ENCODE measurements around the gene KBTBD3. TPM values are rescaled to one million over a fixed set of nuclear protein-coding genes. Genes with fewer than 3 reads are reported as not detected.

Gene KBTBD3
- total RNA-seq, 2 donors from 2014 or later = 5.1 to 10.6 TPM

DNA sequence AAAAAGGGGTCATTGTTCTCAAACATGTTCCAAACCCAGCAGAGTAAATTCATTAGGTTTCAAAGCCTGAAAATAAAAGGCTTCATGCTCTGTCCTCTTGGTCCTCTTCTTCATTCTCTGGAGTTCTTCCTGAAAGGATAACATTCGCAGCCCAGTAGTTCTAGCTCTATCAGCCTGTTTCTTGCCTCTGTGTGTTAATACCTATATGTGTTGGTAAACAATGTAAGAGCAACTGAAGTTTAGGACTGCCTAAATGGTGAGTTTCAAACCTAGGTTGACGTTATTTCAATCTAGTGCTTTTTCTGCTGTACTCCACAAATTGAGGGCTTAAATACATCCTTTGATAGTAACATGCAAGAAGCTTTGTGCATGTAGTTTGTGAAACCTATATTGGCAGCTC, 9.7 kb upstream of the KBTBD3 start:
- Histone ChIP-seq H3K4me3 (no peak overlapping the region), H3K4me1 (ENCODE audit: control insufficient read depth in 1 of 2, low read depth in 2 of 2) (peaks cover 13 to 24% of the 10 kb centered on the region in 2 donors), H3K36me3 (no peaks in the 10 kb centered on the region), H3K9me3 (no peaks in the 10 kb centered on the region), H3K27me3 (replicated peaks; ENCODE audit: insufficient read depth) (no peaks in the 10 kb centered on the region), H3K27ac (peak overlapping the region in 1 of 2 donors; percentile 1)
- ATAC-seq (ENCODE audit: insufficient number of reproducible peaks, low FRiP score, low read depth) = no peak
- TF ChIP-seq, protein P1, sequence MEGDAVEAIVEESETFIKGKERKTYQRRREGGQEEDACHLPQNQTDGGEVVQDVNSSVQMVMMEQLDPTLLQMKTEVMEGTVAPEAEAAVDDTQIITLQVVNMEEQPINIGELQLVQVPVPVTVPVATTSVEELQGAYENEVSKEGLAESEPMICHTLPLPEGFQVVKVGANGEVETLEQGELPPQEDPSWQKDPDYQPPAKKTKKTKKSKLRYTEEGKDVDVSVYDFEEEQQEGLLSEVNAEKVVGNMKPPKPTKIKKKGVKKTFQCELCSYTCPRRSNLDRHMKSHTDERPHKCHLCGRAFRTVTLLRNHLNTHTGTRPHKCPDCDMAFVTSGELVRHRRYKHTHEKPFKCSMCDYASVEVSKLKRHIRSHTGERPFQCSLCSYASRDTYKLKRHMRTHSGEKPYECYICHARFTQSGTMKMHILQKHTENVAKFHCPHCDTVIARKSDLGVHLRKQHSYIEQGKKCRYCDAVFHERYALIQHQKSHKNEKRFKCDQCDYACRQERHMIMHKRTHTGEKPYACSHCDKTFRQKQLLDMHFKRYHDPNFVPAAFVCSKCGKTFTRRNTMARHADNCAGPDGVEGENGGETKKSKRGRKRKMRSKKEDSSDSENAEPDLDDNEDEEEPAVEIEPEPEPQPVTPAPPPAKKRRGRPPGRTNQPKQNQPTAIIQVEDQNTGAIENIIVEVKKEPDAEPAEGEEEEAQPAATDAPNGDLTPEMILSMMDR (IDR thresholded peaks at IDR 0.05) = no peak
- no peak for DNase-seq (ENCODE audit: low spot score)

DNA sequence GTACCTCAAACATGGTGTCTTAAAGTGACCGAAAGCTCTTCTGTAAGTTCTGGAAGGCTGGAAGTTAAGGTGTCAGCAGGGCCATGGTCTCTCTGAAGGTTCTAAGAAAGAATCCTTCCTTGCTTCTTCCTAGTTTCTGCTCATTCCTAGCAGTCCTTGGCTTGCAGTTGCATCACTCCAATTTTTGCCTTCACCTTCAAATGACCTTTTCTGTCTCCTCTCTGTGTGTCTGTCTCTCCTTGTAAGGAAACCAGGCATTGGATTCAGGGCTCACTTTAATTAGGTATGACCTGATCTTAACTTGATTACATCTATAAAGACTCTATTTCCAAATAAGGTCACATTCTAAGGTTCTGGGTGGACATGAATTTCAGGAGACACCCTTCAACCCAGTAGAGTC, 9.0 kb upstream of the KBTBD3 start:
- H3K27ac ChIP-seq = peak overlapping the region in 1 of 2 donors; percentile 1
- no peak overlapping the region for H3K4me3 ChIP-seq
- H3K4me1 ChIP-seq (ENCODE audit: control insufficient read depth in 1 of 2, low read depth in 2 of 2) = peaks cover 14 to 30% of the 10 kb centered on the region in 2 donors
- TF ChIP-seq, protein P1 (IDR thresholded peaks at IDR 0.05) = no peak
- ATAC-seq (ENCODE audit: insufficient number of reproducible peaks, low FRiP score, low read depth) (no peak), DNase-seq (ENCODE audit: low spot score) (no peak)
- H3K27me3 ChIP-seq (replicated peaks; ENCODE audit: insufficient read depth) = no peaks in the 10 kb centered on the region
- H3K9me3 ChIP-seq = no peaks in the 10 kb centered on the region
- H3K36me3 ChIP-seq = no peaks in the 10 kb centered on the region

DNA sequence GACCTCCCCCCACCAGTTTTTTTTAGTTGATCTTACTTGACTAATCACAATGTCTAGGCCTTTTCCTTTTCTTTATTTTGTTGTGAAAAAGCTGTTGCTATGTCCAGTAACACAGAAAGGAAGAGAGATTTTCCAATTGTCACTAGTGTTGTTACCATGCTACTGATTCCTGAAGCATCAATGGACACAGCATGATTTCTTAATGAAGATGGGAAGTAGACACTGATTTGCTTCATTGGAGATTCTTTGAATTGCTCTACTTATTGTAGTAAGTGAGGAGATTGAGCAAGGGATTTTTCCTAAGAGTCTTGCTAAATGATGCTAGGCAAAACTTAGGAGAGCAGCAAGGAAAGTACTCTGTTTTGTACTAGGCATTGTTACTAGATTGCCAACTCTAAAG, 4.9 kb upstream of the KBTBD3 start:
- TF ChIP-seq, protein P1 (IDR thresholded peaks at IDR 0.05) = no peak
- H3K27me3 ChIP-seq (replicated peaks; ENCODE audit: insufficient read depth) = no peaks in the 10 kb centered on the region
- no peak for ATAC-seq (ENCODE audit: insufficient number of reproducible peaks, low FRiP score, low read depth)
- no peak for DNase-seq (ENCODE audit: low spot score)
- no peak overlapping the region for H3K4me3 ChIP-seq
- no peaks in the 10 kb centered on the region for H3K36me3 ChIP-seq
- H3K4me1 ChIP-seq (ENCODE audit: control insufficient read depth in 1 of 2, low read depth in 2 of 2) = peaks cover 17 to 42% of the 10 kb centered on the region in 2 donors
- H3K9me3 ChIP-seq = no peaks in the 10 kb centered on the region
- H3K27ac ChIP-seq = no peak overlapping the region

DNA sequence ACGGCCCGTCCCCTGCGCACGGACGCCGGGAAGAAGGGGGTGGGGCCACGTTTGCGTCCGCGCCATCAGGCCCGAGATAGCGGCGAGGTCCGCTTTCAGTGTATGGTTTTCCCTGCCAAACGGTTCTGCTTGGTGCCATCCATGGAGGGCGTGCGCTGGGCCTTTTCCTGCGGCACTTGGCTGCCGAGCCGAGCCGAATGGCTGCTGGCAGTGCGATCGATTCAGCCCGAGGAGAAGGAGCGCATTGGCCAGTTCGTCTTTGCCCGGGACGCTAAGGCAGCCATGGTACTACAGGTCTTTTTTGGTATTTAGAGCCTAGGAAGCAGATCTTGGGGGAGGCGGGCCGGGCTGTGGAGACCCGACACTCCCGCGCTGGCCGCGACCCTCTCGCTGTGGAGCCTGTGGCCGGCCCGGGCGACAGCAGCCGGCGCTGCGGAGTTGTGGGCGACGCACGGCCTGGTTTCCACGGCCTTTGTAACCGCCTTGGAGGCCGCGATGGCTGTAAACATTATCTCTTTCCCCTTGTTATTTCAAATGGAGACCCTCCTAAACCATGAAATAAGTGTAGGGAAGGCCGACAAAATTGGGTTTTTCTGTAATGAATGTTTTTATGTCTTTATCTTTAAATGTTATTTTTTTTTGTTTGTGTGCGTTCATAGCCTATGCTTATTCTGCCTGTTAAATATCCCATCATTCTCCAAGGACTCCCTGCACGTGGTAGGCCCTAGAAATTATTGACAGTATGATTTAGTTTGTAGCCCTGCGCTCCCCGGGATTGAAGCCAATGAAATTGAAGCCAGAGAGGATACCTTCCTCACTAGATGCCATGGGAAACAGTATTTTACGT, 685 bp upstream of the KBTBD3 start, which contains the start of gene AASDHPPT:
Gene AASDHPPT (plus strand): TSS at position 54 of the 847 bp plus-strand sequence. CDS start 49 bp downstream, at position 103.
- DNase-seq (ENCODE audit: low spot score) = no peak
- peaks cover 13 to 40% of the 10 kb centered on the region in 2 donors for H3K4me1 ChIP-seq (ENCODE audit: control insufficient read depth in 1 of 2, low read depth in 2 of 2)

More for the DNA sequence above, 685 bp upstream of the KBTBD3 start, which contains the start of gene AASDHPPT:
- Histone ChIP-seq H3K36me3 (no peaks in the 10 kb centered on the region), H3K27ac (peak within 1 kb of the TSS; percentile 91 to 96), H3K9me3 (no peaks in the 10 kb centered on the region), H3K27me3 (replicated peaks; ENCODE audit: insufficient read depth) (no peaks in the 10 kb centered on the region), H3K4me3 (peak within 1 kb of the TSS; percentile 86)
- peak; percentile 9 for ATAC-seq (ENCODE audit: insufficient number of reproducible peaks, low FRiP score, low read depth)
- TF ChIP-seq, protein P1 (IDR thresholded peaks at IDR 0.05) = no peak
